ENCODE data around the gene SQSTM1.

The SQSTM1 gene

DNA sequence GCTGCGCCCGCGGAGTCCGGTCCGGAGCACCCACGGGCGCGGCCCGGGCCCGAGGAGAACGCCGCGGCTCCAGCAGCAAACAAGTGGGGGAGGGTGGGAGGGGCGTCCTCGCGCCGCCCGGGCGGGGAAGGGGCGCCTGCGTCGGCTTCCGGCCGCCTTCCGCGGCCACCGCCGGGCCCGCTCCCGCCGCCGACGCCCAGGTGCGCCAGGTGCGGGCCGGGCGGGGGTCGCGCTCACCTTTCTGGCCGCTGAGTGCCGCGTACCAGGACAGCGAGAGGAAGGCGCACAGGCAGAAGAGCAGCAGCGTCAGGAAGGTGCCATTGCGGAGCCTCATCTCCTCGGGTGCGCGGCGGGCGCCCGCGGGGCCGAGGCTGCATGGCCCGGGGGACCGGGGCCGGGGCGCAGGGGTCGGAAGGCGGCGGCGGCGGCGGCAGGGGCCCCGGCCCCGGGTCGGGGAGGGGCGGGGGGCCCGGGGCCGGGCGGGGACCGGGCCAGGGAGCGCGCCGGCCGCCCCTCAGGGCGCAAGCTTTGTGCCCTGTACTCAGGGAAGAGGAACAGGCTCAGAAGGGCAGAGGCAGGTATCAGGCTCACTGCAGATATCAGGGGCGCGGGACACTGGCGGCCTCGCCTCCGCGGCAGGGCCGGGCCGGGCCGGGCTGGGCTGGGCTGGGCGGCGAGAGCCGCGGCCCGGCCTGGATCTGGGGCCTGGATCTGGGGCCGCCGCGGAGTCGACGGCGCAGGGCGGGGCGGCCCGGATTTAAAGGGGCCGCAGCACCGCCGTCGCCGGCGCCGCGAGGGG, 14.3 kb upstream of the SQSTM1 start, which contains the start of gene MGAT4B:
TSS of gene MGAT4B (minus strand) at position 617 of the 799 bp plus-strand sequence. CDS start at position 334, 283 bp downstream.
- DNase-seq: peak; percentile 75 to 87

DNA sequence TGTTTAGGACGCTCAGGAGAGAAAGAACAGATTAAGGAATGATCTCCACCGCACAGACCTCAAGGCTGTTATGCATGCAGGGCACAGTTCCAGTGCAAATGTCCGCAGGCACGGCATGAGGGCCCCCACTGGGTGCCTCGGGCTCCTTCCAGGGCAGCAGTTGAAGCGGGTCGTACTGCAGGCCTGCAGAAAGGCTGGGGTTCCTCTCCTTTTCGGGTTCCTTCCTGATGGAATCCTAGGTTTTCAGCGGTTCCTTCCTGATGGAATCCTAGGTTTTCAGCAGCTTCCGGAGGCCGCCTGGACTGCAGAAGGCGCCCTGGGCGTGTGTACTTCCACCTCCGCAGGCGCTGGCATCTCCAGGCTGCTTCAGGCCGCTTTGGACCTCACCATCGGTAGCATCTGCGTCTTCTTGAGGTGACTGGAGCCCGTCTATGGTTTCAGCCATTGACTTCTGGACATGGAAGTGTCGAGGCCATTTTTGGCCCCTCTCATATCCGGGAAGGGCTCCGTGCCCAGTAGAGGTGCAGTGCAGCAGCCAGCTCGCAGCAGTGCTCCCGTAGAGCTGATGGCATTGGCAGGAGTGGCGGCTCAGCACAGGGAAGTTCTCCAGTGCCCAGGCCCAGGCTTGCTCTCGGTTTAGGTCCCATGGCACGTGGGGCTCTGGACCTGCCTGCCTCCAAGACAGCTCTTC, 8.4 kb upstream of the SQSTM1 start:
- DNase-seq: no peak

DNA sequence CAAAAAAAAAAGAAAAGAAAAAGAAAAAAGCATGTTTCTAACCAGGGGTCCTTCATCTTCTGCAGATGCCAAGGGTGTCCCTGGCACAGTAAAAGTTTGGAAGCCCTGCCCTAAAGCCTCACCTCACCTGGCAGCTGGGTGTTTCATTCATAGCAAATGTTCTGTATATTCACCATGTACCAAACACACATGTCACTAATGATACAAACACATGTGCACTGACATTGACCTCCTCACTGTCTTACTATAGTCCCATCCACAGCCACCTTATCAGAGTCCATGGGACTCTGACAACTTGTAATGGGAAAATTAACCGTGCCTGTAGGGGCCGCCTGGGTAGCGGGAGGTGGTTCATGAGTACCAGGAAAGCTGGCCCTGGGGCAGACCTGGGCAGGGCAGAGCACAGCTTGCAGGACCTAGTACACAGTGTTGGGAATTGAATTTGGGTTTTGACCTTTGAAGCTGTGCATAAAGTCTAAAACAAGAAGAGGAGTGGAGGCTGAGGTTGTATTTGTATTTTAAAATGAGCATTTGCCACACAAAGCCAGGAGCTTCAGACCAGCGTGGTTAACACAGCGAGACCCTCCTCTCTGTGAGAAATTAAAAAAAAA, 7.6 kb upstream of the SQSTM1 start:
- DNase-seq: no peak

DNA sequence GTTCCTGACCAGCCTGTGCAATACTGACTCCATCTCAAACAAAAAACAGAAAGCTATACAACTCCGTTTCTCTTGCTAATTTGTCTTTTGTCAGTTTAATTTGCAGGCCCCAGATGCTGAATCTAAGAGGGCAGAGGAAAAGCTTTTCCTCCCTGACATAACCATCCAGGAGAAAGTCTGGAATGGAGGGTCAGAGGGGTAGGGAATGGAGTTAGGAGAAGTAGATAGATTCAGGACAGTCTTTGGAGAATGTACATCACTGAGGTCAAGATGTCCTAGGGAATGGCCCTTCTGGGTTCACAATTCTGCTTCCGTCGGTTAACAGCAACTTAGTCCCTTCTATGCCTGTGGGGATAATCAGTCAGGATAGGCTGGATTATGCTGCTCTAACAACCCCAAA, 6.6 kb upstream of the SQSTM1 start:
- no peak for DNase-seq

DNA sequence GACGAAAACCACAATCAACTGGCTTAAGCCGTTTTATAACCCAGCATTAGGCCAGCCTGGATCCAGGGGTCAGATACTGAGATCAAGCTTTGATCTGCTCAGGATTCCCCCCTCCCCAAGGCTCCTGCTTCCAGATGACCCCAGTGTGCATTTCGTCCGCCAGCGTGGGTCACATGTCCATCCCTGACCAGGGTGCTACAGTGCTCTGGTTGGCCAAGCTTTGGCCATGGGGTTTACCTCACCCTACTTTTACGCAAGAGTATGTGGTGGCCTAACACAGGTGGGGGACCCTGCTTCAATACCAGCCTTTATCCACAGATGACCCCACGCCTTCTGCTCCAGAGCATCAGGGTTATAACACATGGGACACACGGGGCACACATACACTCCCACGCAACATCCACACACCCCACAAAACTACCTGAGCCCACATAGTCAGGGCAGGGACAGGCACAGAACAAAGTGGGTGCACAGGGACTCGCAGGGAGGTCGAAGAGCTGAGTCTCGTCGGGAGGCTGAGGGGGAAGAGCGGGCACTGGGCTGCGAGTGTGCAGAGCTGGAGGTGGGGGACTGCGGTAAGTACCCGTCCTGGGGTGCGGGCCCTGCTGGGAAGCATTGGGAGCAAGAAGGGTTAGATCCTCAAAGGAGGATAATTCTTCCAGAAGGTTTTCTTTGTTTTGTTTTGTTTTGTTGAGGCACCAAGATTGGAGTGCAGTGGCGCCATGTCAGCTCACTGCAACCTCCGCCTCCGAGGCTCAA, 5.0 kb upstream of the SQSTM1 start:
- no peak for DNase-seq

DNA sequence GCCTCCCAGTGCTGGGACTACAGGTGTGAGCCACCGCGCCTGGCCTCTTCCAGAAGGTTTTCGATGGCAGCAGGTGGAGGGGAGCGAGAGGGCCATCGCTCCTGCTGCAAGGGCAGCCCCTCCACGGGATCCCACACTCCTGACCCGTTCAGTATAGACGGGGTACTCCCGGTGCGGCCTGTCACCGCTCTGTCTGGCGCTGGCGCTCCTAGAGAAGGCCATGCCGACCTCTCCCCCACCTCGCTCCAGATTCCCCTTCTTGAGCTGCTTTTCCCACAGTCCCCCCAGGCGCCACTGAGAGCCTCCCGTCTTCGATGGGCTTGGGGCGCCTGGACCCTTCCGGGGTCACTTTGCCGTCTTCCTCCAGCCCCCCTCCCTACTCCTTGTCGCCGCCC, 4.3 kb upstream of the SQSTM1 start:
- DNase-seq: no peak

DNA sequence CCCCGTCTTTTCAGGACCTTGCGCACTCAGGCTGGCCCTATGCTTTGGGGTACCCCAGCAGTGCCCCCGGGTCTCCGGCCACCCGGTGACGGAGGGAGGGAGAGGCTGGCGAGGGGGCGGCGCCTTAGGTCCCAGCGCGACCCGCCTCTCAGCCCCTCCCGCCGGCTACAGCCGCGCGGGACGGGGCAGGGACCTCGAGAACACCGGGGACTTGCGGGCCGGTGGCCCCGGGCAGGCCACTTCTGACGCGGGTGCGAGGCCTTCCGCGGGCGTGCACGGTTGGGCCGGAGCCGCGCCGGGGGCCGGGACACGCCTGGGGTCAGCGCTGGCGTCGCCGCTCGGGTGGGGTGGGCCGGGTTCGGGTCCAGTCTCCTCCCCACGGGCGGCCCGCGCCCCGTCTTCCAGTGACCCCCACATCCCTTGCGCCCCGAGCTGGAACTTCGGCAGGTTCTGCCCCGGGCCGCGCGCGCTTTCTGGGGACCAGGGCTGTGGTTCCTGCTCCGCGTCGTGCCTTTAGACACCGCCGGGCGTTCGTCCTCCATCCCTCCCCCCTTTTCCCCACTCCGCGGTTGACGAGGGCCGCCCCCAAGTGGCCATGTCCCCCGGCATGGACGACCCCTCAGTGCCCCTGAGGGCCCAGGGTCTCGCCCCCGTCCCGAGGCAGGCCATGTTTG, 3.8 kb upstream of the SQSTM1 start:
- peak in 1 of 2 donors; percentile 11 for DNase-seq

DNA sequence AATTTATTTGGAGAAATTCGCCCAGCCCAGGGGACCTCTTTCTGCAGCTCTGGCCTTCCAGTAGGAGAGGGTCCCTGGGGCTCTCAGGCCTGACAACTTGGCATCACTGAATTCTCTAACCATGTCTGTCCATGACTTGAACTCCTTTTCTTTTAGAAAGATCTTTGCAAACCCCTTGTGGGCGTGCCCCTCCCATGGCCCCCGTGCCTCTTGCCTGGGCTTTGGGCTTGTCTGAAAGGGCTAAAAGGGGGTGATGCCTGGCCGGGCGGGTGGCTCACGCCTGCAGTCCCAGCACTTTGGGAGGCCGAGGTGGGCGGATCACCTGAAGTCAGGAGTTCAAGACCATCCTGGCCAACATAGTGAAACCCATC, 3.2 kb upstream of the SQSTM1 start:
- no peak for DNase-seq

DNA sequence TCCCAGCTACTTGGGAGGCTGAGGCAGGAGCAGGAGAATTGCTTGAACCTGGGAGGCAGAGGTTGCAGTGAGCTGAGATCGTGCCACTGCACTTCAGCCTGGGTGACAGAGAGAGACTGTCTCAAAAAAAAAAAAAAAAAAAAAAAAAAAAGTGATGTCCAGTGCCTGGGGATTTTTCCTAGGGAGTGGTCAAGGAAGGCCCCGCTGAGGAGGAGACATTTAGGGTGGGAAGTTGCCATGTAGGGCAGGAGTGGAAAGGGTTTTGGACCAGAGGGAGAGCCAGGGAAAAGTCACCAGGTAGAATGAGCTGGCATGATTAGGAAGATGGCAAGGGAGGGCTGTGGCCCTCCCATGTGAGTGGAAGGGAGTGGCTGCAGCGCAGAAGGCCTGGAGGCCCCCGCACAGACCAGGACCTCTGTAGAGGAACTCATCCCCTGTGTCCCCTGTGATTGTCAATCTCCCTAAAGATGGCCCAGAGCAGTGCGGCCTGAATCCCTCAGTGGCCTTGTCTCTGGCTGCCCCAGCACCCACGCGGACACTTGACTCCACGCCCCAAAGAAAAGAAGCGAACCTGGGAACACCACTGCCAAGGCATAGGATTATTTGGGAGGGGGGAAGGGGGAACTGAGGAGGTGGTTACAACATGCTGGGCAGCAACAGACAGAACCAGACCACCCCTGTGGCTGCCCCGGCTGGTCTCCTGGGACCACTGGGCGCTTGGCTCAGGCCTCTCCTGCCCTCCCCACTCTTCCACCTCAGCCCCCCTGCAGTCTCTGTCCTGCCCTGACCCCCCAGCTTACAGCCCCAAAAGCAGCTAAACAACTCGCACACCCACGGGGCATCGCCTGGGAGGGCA, 2.6 kb upstream of the SQSTM1 start:
- peak in 1 of 2 donors; percentile 22 for DNase-seq

DNA sequence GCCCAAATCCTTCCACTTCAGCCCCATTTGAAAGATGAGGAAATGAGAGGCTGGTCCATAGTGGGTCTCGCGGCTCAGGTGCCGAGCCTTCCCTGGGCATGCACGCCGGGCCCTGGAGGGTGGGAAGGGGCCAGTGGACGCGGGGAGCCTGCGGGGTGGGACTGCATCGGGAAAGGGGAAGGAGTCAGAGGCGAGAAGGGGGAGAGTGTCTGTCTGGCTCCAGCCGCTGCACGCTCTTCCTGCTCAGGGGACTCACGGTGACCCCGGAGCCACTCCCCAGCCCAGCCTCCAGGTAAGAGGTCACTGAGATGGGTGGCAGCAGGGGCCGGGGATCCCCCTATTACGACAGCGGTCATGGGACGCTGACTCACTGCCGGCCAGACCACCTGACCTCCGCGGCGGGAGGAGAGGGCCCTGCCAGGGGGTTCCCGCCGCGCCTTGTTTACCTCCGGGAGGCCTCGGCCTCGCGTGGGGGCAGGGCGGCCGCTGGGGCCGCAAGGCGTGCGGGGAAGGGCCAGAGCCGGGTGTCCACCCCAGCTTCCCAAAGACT, 1.9 kb upstream of the SQSTM1 start:
- peak; percentile 96 to 97 for DNase-seq

DNA sequence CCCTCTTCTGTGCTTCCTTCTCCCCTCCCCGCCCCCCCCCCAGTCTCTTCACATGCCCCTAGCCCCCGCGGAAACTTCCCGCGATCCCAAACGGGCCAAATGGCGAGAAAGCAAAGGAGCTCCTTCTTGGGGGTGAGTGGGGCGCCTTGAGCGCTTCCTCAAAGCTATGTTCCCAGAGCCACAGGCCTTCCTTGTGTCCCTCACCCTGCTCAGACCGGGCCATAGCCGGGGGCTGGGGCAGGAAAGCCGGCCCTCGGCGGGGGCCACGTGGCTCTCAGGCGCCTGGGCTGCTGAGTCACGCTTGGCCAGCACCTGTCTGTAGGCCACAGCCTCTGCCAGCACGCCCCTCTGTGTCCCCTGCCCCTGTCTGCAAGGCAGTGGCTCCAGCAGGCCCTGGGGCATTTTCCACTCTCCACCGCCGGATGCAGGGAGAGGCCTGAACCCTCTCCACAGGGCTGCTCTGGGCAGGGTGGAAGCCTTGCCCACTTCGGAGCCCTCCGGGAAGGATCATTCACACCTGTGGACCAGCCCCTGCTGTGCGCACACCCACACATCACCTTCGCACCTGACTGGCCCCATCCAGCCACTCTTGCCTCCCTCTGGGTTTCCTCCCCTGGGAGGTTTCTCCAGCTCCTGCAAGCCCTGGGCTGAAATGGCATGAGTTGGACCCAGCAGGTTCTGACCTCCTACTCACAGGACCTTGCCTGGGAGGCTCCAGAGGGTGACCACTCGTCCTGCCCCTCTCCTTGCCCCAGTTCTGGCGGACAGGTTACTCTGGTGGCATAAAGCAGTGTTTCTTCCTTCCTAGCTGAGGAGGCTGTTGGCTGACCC, 1.2 kb upstream of the SQSTM1 start:
- peak; percentile 52 to 84 for DNase-seq

DNA sequence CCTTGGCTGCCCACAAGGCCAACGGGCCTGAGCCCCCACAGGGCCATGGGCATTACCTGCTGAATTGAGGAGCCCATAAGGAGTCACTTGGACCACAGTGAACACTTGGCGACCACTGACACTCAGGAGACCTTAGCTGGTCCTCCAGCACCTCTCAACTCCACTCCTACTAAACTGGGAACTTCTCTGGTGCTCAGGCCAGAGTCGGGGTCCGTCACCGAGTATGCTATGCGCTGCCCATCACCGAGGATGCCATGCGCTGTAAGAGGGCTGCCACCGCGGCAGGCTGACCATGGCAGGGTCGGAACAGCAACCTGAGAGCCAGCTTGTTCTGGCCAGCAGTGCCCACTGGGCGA, 600 bp upstream of the SQSTM1 start:
- peak in 1 of 2 donors; percentile 20 for DNase-seq

DNA sequence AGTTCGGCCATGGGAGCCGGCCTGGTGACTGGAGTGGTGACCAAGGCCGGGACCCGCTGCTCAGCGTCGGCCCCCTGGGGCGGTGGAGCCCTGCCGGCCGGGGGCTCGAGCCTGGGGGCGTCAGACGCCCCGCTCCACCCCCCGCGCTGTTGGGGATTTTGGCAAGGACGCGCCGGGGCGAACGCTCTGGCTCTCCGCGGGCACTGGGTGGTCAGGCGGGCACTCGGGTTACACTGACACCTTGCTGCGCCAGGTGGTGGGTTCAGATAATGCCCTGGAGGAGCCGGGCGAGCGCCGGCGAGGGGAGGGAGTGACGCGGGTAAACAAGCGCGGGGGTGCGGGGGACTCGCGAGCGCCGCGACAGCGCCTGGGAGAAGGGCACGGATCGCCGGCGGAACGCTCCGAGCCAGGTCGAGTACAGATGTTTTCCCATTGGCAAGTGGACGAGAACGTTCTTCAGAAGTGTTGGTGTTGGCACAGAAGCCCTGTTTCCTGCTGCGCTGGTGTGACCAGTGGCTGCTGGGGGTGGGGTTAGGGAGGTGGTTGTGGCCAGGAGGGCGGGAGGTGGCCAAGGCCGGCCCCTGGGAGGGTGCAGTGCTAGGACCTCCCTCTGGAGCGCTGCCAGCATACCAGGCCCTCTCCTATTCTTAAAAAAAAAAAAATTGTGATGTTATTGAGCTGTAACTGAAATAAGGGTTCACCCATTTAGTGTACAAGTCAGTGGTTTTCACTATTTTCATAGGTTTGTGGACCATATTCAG, 773 bp downstream of the SQSTM1 start:
- DNase-seq: peak; percentile 90 to 91

DNA sequence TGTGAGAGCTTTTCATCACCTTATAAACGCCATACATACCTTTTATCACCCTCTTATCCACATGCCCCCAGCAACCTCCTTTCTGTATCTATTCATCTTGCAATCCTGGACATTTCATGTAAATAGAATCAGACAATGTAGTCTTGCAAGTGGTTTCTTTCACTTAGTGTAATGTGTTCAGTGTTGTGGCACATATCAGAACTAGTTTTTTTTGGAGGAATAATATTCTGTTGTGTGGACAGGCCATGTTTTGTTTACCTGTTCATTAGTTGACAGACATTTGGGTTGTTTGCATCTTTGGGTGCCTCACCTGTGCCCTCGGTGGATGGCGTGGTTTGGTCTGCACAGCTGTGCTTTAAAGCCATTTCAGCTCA, 1.3 kb downstream of the SQSTM1 start:
- no peak for DNase-seq

DNA sequence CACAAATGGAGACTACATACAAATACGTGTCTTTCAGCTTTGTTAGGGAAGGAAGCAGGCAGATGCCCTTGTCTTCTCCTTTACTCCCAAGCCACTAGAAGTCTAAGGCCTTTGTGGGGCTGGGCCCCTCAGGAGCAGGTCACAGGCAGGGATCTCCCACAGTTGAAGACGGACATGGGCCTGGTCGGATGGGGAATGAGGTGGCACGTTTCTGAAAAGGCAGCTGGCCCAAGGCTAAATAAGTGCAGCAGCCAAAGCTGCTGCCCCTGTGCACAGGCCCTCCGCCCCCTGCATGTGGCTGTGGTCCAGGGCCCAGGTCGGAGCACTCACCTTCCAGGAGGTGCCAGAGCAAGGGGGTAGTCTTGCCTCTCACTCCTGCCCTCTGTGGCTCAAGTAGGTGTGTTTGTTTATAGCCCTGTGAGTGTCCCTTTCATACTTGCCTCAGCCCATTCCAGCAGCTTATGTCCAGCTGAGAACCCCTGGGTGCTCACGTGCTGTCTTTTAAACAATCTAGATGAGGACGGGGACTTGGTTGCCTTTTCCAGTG, 1.8 kb downstream of the SQSTM1 start:
- no peak for DNase-seq

DNA sequence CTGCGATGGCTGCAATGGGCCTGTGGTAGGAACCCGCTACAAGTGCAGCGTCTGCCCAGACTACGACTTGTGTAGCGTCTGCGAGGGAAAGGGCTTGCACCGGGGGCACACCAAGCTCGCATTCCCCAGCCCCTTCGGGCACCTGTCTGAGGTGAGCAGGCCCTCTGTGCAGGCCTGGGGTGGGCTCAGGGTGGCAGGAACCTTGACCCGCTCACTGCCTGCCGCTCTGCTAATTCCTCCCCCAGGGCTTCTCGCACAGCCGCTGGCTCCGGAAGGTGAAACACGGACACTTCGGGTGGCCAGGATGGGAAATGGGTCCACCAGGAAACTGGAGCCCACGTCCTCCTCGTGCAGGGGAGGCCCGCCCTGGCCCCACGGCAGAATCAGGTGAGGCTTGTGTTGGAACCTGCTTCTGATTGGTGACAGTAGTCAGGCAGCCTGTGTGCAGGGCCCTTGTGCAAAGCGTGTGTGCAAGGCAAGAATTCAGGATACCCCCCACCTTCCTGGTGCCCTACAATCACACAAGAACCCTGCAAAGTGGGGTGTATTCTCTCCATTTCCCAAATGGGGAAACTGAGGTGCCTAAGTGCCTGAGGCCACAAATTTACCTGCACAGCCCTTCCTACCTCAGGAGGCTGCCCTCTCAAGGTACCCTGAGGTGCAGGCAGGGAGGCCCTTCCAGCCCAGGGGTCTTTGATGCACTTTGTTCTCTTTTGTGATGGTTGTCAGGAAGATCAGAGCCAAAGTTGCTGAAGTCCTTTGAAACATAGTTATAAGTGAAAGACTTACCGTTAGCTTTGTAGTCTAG, 3.4 kb downstream of the SQSTM1 start:
- DNase-seq: no peak

DNA sequence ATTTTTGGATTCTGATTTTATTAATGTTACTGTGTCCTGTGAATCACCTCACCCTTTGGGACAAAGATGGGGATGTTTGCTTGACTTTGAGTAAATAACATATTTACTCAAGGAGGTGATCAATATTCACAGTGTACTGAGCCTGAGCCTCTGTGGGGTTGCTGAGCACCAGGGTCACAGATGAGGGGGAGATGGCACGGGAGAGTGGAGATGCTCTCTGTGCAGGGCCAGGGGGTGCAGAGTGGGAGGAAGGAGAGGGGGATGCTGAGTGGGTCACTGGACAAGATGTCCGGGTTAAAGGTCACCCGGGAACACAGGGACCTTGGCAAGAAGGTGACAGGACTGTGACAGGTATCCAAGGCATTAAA, 4.0 kb downstream of the SQSTM1 start:
- no peak for DNase-seq

DNA sequence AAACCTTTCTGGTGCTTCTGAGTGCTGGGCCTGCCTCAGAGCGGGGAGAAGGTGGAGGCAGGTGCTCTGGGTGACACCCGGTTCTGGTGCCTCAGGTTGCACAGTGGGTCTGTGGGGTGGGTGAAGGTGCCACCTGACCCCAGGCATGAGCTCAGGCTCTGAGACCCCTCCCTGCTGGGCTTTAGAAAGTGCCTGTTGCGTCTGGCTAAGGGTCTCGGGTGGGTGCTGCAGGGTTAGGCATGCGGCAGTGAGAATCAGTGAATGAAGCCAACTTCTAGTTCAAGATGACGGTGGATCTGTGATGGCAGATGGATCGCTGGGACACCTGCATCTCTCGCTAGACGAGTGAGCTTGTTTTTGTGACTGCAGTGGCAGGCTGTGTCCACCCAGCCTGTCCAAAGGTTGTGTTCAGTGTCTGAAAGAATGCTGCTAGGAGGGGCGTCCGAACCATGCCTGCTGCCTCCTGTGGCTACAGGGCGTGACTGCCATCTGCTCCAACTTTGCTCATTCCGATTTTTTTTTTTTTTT, 5.0 kb downstream of the SQSTM1 start:
- no peak for DNase-seq

All from inflammatory macrophage (primary cell).